ENCODE data around the gene MAS1. TPM values are rescaled to one million over a fixed set of nuclear protein-coding genes. Genes with fewer than 3 reads are reported as not detected.
"Not testable (repeated sequence)": the region's sequence is repeated elsewhere in the genome, so short reads cannot be mapped to it uniquely, and the experiment has no call there.

Gene MAS1
- total RNA-seq, 1 experiment from 2014 or later, result not detected

GRCh38 chr6:159916237-159916636 is 25.4 kb downstream of the MAS1 start:
- DNase-seq (ENCODE audit: low read depth), result no peak

- DNase-seq (ENCODE audit: low read depth), result no peak
These were observed 26.0 kb downstream of the MAS1 start for GRCh38 chr6:159916752-159917151.

GRCh38 chr6:159919011-159919511 is 28.3 kb downstream of the MAS1 start:
- peak; percentile 53 for DNase-seq (ENCODE audit: low read depth)

GRCh38 chr6:159919800-159920199 is 29.0 kb downstream of the MAS1 start:
- DNase-seq (ENCODE audit: low read depth), result no peak

- not testable (repeated sequence) for DNase-seq (ENCODE audit: low read depth)
These were observed 33.4 kb downstream of the MAS1 start for GRCh38 chr6:159924150-159924549.

GRCh38 chr6:159926542-159927203 is 35.9 kb downstream of the MAS1 start:
- no peak for DNase-seq (ENCODE audit: low read depth)

- no peak for DNase-seq (ENCODE audit: low read depth)
These were observed 39.0 kb downstream of the MAS1 start for GRCh38 chr6:159929819-159930218.

GRCh38 chr6:159931112-159931511 is 40.3 kb downstream of the MAS1 start:
- no peak for DNase-seq (ENCODE audit: low read depth)

GRCh38 chr6:159931846-159932245 is 41.1 kb downstream of the MAS1 start:
- DNase-seq (ENCODE audit: low read depth), result no peak

- DNase-seq (ENCODE audit: low read depth), result no peak
These were observed 42.3 kb downstream of the MAS1 start for GRCh38 chr6:159933077-159933476.

- DNase-seq (ENCODE audit: low read depth), result no peak
These were observed 43.4 kb downstream of the MAS1 start for GRCh38 chr6:159934181-159934580.

- DNase-seq (ENCODE audit: low read depth), result peak; percentile 30
These were observed 44.3 kb downstream of the MAS1 start for GRCh38 chr6:159935065-159935464.

- no peak for DNase-seq (ENCODE audit: low read depth)
These were observed 44.8 kb downstream of the MAS1 start for GRCh38 chr6:159935633-159936032.

GRCh38 chr6:159939591-159940016 is 48.8 kb downstream of the MAS1 start:
- no peak for DNase-seq (ENCODE audit: low read depth)

Other genes starting within 250 kb of the MAS1 start
- 123 and 154 TPM in 2 replicates for gene SOD2, start 197.7 kb upstream of the MAS1 start, total RNA-seq (2014; rRNA removed)
- 81.4 and 90.3 TPM in 2 replicates for gene WTAP, start 163.5 kb upstream of the MAS1 start, total RNA-seq (2014; rRNA removed)
- gene ACAT2, start 128.9 kb upstream of the MAS1 start, total RNA-seq (2014; rRNA removed), result 24.2 and 27.4 TPM in 2 replicates
- 339 and 384 TPM in 2 replicates for gene TCP1, start 101.4 kb upstream of the MAS1 start, total RNA-seq (2014; rRNA removed)
- 95.2 and 111 TPM in 2 replicates for gene MRPL18, start 100.5 kb upstream of the MAS1 start, total RNA-seq (2014; rRNA removed)
- not detected in 2 replicates for gene PNLDC1, start 90.7 kb upstream of the MAS1 start, total RNA-seq (2014; rRNA removed)
- 42.5 and 50.5 TPM in 2 replicates for gene IGF2R, start 78.1 kb downstream of the MAS1 start, total RNA-seq (2014; rRNA removed)
- 0.17 and 0.19 TPM in 2 replicates for gene SLC22A1, start 230.8 kb downstream of the MAS1 start, total RNA-seq (2014; rRNA removed)